OCI-LY7 (cell line): ENCODE results near the gene MYRIP.

Experiments used
- EZH2phosphoT487 ChIP-seq: fragments of 200-600 bp; sonication (generic); IDR thresholded peaks from 2 replicates; pipeline ENCODE4 v1.6.1; 2018; ENCODE audit warnings: low read depth, borderline replicate concordance, mild to moderate bottlenecking, mixed run types, antibody characterized with exemption, low read length, moderate library complexity, mixed read lengths
- TF ChIP-seq, protein P1 (sequence below): fragments of 200-600 bp; sonication (generic); conservative IDR thresholded peaks from 2 replicates; pipeline ENCODE4 v1.5.1; 2014; ENCODE audit warnings: mild to moderate bottlenecking, antibody characterized with exemption, low read length, moderate library complexity, mixed read lengths

DNA sequence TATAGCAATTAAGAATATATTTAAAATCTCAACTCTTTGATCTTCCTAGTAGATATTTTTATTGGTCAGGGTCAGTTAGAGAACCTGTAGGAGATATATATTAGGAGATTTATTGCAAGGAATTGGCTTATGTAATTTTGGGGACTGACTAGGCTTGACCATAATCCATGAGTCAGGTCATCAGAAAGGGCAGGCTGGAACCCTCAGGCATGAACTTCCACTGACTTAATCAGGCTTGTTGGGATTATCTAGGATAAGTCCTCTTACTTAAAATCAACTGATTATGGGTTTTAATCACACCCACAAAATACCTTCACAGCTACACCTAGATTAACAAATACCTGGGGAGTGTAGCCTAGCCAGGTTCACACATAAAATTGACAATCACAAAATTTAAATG, 156.1 kb downstream of the MYRIP start:
- TF ChIP-seq, protein P1, sequence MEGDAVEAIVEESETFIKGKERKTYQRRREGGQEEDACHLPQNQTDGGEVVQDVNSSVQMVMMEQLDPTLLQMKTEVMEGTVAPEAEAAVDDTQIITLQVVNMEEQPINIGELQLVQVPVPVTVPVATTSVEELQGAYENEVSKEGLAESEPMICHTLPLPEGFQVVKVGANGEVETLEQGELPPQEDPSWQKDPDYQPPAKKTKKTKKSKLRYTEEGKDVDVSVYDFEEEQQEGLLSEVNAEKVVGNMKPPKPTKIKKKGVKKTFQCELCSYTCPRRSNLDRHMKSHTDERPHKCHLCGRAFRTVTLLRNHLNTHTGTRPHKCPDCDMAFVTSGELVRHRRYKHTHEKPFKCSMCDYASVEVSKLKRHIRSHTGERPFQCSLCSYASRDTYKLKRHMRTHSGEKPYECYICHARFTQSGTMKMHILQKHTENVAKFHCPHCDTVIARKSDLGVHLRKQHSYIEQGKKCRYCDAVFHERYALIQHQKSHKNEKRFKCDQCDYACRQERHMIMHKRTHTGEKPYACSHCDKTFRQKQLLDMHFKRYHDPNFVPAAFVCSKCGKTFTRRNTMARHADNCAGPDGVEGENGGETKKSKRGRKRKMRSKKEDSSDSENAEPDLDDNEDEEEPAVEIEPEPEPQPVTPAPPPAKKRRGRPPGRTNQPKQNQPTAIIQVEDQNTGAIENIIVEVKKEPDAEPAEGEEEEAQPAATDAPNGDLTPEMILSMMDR = no peak
- TF ChIP-seq EZH2phosphoT487 = no peak
